SJCRH30 (cell line): ENCODE data around the gene ATP2B3. TPM values are rescaled to one million over a fixed set of nuclear protein-coding genes. Genes with fewer than 3 reads are reported as not detected.
A peak's percentile ranks its signal among the peaks of the same experiment; 100 is the strongest.

Experiments
- DNase-seq, 2 experiments: peaks; one replicate each; pipeline ENCODE4 v3.0.0-alpha.2; 2015 to 2020
- H3K27ac ChIP-seq: fragments of 250-450 bp; sonication (Bioruptor Pico); 2 replicates; pipeline ENCODE4 v1.5.1; 2020; ENCODE audit warnings: mild to moderate bottlenecking, moderate library complexity
- H3K27me3 ChIP-seq: fragments of 250-450 bp; sonication (Bioruptor Pico); 2 replicates; pipeline ENCODE4 v1.5.1; 2020; ENCODE audit warnings: mild to moderate bottlenecking, moderate library complexity
- H3K36me3 ChIP-seq: fragments of 250-450 bp; sonication (Bioruptor Pico); 2 replicates; pipeline ENCODE4 v1.5.1; 2020; ENCODE audit warnings: mild to moderate bottlenecking, moderate library complexity
- H3K4me1 ChIP-seq: fragments of 250-450 bp; sonication (Bioruptor Pico); 2 replicates; pipeline ENCODE4 v1.5.1; 2020; ENCODE audit warnings: mild to moderate bottlenecking, moderate library complexity
- H3K4me3 ChIP-seq: fragments of 250-450 bp; sonication (Bioruptor Pico); 2 replicates; pipeline ENCODE4 v1.5.1; 2020; ENCODE audit warnings: mild to moderate bottlenecking, moderate library complexity
- H3K9me3 ChIP-seq: fragments of 250-450 bp; sonication (Bioruptor Pico); replicated peaks from 2 replicates; pipeline ENCODE4 v1.5.1; 2020; ENCODE audit warnings: mild to moderate bottlenecking, moderate library complexity
- total RNA-seq: library from RNA; depleted of rRNA; stranded (reverse); fragments of >200 nt; shearing (Covaris generic); gene quantifications from 2 replicates; pipeline ENCODE4 v1.2.3, GENCODE V29; 2014

The ATP2B3 gene
- total RNA-seq, 1 experiment from 2014 or later: 0.06 TPM

DNA sequence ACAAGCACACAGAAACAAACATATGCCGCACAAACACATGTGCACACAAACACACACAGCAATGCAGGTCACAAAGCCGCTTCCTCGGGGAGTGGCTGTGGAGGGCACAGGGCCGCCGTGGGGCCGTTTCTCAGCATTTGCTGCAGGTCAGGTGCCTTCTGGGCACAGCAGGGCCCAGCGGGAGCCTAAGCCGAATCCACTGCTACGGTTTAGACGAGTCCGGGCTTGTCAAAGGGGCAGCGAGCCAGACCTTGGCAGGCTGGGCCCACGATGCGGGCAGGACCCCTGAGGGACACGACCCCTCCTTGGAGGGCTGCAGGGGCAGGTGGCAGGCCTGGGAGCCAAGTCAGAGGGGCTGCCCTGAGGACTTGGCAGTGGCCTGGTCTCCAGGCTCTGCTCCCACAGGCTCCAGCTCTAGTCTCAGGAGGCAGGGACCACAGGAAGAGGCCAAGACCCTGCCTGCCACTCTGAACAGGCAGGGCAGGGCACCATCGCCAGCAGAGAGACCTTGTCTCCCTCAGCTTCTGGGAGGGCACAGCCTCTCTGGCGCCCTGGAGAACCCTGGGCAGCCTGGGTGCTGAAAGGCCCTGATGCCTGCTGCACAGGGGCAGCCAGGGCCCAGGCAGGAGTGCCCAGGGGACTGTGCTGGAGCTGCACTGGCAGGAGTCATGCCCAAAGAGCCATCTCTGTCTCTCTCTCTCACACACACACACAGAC lies 5.5 kb upstream of the ATP2B3 start:
- Histone ChIP-seq H3K4me1 (no peaks in the 10 kb centered on the region), H3K9me3 (no peaks in the 10 kb centered on the region), H3K27ac (no peak overlapping the region), H3K27me3 (no peaks in the 10 kb centered on the region), H3K4me3 (no peak overlapping the region), H3K36me3 (no peaks in the 10 kb centered on the region)
- DNase-seq: no peak

DNA sequence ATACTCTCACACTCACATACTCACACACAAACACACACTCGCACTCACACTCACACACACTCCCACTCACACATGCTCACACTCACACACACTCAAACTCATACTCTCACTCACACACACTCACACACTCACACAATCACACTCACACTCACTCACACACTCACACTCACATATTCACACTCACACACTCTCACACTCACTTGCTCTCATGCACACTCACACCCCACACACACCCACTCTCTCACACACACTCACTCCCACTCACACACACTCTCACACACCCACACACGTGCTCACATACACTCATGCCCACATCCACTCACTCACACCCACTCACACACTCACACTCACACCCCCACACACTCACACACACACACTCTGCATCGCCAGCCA lies 4.9 kb upstream of the ATP2B3 start:
- Histone ChIP-seq H3K27ac (no peak overlapping the region), H3K27me3 (no peaks in the 10 kb centered on the region), H3K4me1 (no peaks in the 10 kb centered on the region), H3K9me3 (no peaks in the 10 kb centered on the region), H3K4me3 (no peak overlapping the region), H3K36me3 (no peaks in the 10 kb centered on the region)
- DNase-seq: no peak

DNA sequence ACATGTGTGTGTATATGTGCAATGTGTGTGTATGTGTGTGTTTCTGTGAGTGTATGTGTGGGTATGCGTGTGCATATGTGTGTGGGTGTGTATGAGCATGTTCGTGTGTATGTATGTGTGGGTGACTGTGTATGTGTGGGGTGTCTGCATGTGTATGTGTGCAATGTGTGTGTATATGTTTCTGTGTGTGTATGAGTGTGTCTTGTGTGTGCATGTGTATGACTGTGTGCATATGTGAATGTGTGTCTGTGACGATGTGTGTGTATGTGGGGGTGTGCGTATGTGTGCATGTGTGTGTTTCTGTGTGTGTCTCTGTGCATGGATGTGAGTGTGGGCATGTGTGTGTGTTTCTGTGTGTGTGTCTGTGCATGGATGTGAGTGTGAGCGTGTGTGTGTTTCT lies 4.2 kb upstream of the ATP2B3 start:
- Histone ChIP-seq H3K27me3 (no peaks in the 10 kb centered on the region), H3K9me3 (no peaks in the 10 kb centered on the region), H3K4me1 (no peaks in the 10 kb centered on the region), H3K27ac (no peak overlapping the region), H3K4me3 (no peak overlapping the region), H3K36me3 (no peaks in the 10 kb centered on the region)
- DNase-seq: no peak

DNA sequence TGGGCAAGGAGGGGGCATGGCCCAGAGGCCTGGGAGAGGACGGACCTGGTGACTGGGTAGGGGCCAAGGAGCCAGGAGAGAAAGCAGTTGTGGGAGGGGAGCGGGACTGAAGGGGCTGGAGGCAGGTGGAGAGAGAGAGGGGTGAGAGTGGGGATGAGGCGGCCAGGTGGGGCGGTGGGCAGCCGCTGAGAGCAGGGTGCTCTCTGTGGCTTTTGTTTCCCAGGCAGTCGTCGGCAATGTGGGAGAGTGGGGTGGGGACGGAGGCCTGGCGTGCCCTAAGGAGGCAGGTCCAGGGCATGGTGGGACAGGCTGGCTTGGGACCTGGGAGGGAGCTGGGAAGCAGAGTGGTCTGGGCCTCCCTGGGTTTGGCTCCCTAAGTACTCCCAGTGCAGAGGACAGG lies 3.2 kb upstream of the ATP2B3 start:
- H3K36me3 ChIP-seq: no peaks in the 10 kb centered on the region
- no peaks in the 10 kb centered on the region for H3K9me3 ChIP-seq
- H3K4me1 ChIP-seq: no peaks in the 10 kb centered on the region
- H3K27me3 ChIP-seq: no peaks in the 10 kb centered on the region
- DNase-seq: no peak
- no peak overlapping the region for H3K27ac ChIP-seq
- H3K4me3 ChIP-seq: no peak overlapping the region

DNA sequence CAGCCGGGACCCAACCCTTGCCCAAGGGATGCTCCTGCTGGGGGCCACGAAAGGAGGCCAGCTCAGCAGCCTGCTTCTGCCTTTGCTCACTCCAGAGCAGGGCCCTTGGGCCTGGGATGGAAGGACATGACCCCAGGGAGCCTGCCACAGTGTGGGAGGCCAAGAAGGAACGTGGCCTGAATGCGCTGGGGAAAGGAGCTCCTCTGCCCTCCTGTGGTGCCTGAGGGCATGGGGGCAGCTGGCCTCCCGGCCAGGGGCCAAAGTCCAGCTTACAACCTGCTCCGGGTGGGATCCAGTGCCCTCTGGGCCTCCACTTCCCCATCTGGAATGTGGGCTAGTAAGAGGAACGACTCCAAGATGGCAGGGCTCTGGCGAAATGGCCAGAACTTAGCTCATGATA lies 2.0 kb upstream of the ATP2B3 start:
- no peaks in the 10 kb centered on the region for H3K27me3 ChIP-seq

DNA sequence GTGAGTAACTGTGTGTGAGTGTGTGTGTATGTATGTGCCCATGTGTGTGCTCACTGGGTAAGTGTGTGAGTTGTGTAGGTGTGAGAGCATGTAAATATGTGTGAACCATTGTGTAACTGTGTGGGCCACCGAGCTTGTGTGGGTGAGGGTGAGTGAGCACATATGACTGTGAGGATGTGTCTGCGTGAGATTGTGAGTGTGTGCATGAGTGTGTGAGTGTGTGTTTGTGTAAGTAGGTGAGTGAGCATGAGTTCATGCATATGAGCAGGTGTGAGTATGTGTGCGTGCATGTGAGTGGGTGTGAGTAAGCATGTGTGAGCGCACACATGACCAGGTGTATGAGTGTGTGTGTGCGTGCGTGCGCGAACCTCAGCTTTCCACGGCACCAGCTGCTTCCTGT lies 1.4 kb upstream of the ATP2B3 start:
- DNase-seq: no peak
- H3K4me3 ChIP-seq: no peak overlapping the region
- no peaks in the 10 kb centered on the region for H3K9me3 ChIP-seq
- no peaks in the 10 kb centered on the region for H3K4me1 ChIP-seq
- no peak overlapping the region for H3K27ac ChIP-seq
- H3K27me3 ChIP-seq: no peaks in the 10 kb centered on the region
- H3K36me3 ChIP-seq: no peaks in the 10 kb centered on the region

More for the DNA sequence above, 2.0 kb upstream of the ATP2B3 start:
- H3K4me3 ChIP-seq: no peak overlapping the region
- DNase-seq: no peak
- no peaks in the 10 kb centered on the region for H3K9me3 ChIP-seq
- no peak overlapping the region for H3K27ac ChIP-seq
- H3K4me1 ChIP-seq: no peaks in the 10 kb centered on the region
- no peaks in the 10 kb centered on the region for H3K36me3 ChIP-seq

DNA sequence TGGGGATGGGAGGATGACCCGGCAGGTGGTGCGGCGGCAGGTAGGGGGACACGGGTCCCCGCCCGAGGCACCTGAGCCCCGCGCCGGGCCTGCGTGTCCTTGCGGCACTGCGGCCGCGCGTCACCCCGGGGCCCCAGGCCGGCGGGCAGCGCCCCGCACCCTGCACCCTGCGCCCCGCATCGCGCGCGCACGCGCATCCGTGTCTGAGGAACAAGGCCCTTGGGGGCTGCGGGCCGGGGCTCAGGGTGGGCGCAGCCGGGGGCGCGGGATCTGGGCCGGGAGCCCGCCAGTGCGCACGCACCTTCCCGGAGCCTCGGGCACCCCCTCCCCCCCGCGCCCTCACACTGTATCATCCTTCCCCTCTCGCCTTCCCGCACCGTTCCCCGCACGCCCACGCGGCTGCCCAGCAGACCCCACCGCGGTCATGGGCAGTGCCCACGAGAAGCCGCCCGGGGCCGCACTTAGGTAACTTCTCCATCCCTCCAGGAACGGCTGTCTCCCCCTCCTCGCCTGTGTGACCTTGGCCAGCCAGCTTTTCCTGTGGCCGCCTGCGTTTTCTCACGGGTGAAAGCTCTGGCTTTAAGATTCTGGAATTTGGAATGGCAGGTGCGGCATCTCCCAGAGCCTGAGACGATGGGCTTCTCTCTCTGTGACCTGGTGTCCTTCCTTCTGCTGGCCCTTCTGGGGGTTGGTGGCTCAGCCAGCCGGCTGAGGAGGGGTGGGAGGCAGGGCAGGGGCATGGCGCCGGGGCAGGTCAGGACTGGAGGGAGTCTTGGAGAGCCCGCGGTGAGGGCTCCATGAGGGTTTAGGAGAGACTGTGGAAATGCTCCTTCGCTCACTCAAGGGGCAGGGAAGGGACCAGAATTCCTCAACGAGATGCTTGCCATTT lies 748 bp downstream of the ATP2B3 start:
- Histone ChIP-seq H3K4me3 (no peak overlapping the region), H3K9me3 (no peaks in the 10 kb centered on the region), H3K4me1 (no peaks in the 10 kb centered on the region), H3K36me3 (no peaks in the 10 kb centered on the region), H3K27me3 (no peaks in the 10 kb centered on the region), H3K27ac (no peak overlapping the region)
- DNase-seq: no peak

DNA sequence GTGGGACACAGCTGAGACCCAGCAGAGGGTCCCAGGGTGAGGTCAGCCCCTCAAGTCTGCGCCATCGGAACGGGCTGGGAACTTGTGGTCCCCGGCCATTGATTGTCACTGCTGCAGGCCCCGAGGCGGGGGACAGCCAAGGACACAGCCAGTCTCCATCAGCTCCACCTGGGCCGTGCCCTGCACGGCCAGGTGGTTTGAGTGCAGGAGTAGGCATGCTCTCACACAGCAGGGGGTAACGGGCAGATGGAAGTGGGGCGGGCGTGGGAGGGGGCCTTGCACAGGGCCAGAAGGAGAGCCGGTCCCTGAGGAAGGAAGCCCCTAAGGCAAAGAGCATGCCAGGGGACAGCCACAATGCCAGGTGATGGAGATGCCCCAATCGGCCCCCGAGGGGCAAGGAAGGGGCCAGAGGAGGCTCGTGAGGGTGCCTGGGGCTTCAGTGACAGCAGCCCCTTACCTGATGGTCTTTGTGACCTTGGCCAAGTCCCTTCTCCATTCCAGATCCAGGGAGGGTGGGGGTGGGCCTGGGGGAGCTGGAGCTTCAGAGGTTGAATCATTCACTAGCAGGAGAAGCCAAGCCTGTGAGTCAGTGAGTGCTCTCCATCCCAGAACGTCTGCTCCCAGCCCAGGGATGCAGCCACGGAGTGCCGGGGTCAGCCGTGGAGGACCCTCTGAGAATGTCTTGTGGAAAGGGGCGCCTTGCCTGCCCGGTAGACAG lies 2.3 kb downstream of the ATP2B3 start:
- no peak for DNase-seq
- H3K36me3 ChIP-seq: no peaks in the 10 kb centered on the region
- H3K9me3 ChIP-seq: no peaks in the 10 kb centered on the region
- H3K27ac ChIP-seq: no peak overlapping the region
- H3K27me3 ChIP-seq: no peaks in the 10 kb centered on the region
- H3K4me1 ChIP-seq: no peaks in the 10 kb centered on the region
- no peak overlapping the region for H3K4me3 ChIP-seq

DNA sequence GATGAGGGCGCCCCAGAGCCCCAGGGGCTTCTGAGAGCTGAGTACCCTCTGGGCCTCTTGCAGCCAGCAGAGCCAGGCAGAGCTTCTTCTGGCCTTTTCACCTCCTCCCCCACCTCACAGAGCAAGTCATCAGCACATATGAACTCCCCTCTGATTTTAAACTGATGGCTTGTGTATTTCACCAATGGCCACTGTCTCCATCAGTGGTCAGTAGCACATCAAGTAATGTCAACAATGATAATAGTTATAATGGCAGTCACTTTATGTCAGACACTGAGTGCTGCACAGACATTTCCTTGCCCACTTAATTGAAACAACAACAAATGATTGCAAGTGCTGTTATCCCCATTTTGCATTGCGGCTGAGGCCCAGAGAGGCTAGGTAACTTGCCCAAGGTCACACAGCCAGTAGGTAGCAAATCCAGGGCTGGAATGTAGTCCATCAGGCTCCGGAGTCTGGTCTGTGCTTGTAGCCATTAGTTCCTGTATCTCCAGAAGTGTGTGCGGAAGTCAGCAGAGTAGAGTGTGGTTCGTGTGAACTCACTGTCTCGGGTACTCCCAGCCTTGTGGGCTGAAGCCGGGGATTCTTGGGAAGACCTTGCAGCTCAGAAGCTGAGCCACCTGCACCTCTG lies 3.0 kb downstream of the ATP2B3 start:
- no peak for DNase-seq
- Histone ChIP-seq H3K36me3 (no peaks in the 10 kb centered on the region), H3K9me3 (no peaks in the 10 kb centered on the region), H3K27me3 (no peaks in the 10 kb centered on the region), H3K4me1 (no peaks in the 10 kb centered on the region), H3K27ac (no peak overlapping the region), H3K4me3 (no peak overlapping the region)

DNA sequence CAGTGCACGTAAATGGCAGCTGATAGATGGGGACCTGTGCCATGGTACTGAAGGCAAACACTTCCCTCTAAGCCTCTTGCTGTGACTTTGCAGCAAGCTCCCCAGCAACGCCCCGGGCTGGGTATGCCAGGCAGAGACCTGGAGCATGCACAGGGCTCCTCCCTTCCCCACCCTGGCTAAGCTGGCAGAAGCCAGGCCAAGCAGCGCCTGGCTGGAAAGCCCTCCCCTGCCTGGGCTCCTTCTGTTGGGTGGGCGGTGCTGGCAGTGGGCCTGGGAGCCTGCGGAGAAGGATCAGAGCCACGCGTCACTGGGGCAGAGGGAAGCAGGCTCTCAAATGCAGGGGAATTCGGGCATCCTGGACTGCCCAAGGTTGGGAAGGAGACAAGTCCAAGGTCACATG lies 3.6 kb downstream of the ATP2B3 start:
- no peak overlapping the region for H3K27ac ChIP-seq
- H3K4me1 ChIP-seq: no peaks in the 10 kb centered on the region
- DNase-seq: no peak
- H3K36me3 ChIP-seq: no peaks in the 10 kb centered on the region
- H3K4me3 ChIP-seq: no peak overlapping the region
- H3K9me3 ChIP-seq: no peaks in the 10 kb centered on the region
- H3K27me3 ChIP-seq: no peaks in the 10 kb centered on the region

DNA sequence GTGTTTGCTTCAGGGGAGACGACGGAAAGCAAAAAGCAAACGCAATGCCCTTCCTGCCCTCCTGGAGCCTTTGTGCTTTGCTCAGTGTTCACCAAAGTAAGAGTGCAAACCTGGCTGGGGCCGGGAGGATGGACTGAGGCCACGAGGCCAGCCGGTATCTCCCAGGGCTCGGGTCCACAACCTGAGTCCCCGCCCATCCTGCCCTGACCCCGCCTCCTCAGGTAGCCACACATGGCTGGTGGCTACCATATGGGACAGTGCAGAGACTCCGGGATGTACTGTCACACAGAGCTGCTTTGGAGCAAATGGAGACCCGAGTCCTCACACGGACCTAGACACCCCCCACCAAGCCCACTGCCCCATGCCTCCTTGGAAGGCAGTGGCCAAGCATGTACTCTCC lies 4.8 kb downstream of the ATP2B3 start:
- no peak for DNase-seq

DNA sequence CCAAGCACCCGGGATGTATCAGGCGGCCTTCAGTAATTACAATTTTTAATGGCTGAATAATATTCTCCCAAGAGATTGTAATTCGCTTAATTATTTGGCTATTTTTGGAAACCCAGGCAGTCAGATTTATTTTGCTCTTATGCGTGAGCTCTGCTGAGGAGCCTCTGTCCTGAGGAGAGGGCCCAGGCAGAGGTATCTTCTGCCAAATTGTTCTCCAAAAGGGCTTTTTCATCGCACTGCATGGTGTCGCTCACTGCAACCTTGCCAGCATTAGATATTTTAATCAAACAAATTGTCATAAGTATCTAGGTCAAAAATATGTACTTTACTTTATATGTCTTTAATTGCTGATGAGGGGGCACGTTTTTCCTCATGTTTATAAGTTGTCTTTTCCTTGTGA lies 5.8 kb downstream of the ATP2B3 start:
- Histone ChIP-seq H3K9me3 (no peaks in the 10 kb centered on the region), H3K4me3 (no peak overlapping the region), H3K27me3 (no peaks in the 10 kb centered on the region), H3K4me1 (no peaks in the 10 kb centered on the region), H3K36me3 (no peaks in the 10 kb centered on the region), H3K27ac (no peak overlapping the region)
- no peak for DNase-seq

More for the DNA sequence above, 4.8 kb downstream of the ATP2B3 start:
- Histone ChIP-seq H3K27me3 (no peaks in the 10 kb centered on the region), H3K27ac (no peak overlapping the region), H3K9me3 (no peaks in the 10 kb centered on the region), H3K36me3 (no peaks in the 10 kb centered on the region), H3K4me3 (no peak overlapping the region), H3K4me1 (no peaks in the 10 kb centered on the region)

DNA sequence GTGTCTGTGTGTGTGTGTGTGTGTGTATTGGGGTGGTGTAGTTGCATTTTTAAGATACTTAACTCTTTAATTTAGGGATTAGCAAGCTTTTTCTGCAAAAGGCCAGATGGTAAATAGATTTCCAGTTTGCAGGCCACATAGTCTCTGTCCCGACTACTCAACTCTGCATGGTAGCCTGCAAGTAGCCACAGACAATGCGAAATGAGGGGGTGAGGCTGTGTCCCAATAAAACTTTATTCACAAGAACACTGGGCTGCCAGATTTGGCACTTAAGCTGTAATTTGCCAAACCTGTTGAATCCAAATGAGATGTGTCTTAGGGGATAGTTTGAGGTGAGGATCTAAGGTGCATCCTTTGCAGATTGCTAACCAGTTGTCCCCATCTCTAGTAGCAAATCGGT lies 6.8 kb downstream of the ATP2B3 start:
- Histone ChIP-seq H3K9me3 (no peaks in the 10 kb centered on the region), H3K27me3 (no peaks in the 10 kb centered on the region), H3K27ac (no peak overlapping the region), H3K4me3 (no peak overlapping the region), H3K36me3 (no peaks in the 10 kb centered on the region), H3K4me1 (no peaks in the 10 kb centered on the region)
- no peak for DNase-seq

DNA sequence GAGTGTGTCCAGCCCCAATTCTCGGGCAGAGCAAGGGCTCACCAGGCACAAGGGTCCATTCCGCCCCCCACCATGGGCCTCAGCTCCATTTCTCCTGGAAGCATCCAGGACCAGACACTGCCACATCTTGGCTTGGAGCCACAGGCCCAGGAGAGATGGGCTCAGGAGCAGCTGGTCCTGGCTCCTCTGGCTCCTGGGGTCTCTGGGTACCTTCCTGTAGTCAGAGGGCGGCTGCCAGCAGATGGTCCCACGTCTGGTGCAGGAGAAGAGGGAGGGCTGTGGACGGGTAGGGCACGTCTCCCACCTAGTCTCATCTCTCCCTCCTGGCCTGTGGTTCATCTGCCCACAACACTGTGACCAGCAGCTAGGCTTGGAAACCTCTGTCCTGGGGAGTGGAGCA lies 8.0 kb downstream of the ATP2B3 start:
- no peak overlapping the region for H3K27ac ChIP-seq
- H3K9me3 ChIP-seq: no peaks in the 10 kb centered on the region
- no peak overlapping the region for H3K4me3 ChIP-seq
- no peak for DNase-seq
- H3K27me3 ChIP-seq: no peaks in the 10 kb centered on the region
- H3K36me3 ChIP-seq: no peaks in the 10 kb centered on the region
- no peaks in the 10 kb centered on the region for H3K4me1 ChIP-seq

DNA sequence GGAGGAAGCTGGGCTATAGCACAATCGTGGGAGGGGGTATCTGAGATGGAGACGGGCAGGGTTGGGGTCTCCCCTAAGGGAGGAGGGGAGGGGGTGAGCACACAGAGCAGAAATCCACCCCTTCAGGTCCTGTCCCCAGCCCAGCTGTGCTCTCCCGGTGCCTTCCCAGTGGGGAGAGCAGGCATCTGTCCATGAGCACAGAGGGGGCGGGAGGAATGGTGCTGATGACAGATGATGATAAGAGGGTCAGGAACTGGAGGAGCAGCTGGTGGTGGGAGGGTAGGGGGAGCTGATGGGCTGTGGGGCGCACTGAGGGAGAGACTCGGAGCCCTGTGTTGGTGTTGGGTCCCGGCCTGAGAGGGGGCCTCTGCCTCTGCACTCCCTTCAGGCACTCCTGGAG lies 8.6 kb downstream of the ATP2B3 start:
- peak; percentile 30 to 36 for DNase-seq
- Histone ChIP-seq H3K4me3 (no peak overlapping the region), H3K4me1 (no peaks in the 10 kb centered on the region), H3K36me3 (no peaks in the 10 kb centered on the region), H3K27ac (no peak overlapping the region), H3K27me3 (no peaks in the 10 kb centered on the region), H3K9me3 (no peaks in the 10 kb centered on the region)
